Upper lobe of right lung (tissue), 1 donor: Measurements from ENCODE around the gene VSX1. TPM values are rescaled to one million over a fixed set of nuclear protein-coding genes. Genes with fewer than 3 reads are reported as not detected.
A peak's percentile ranks its signal among the peaks of the same experiment; 100 is the strongest.

Experiments
- ATAC-seq: fragments of 200-7000 bp; cut with Tn5 transposase; one replicate; pipeline ENCODE4 v1.9.1; 2020; ENCODE audit warnings: mild to moderate bottlenecking, moderate library complexity
- DNase-seq: peaks from one replicate; pipeline ENCODE4 v3.0.0-alpha.2; 2020
- H3K27ac ChIP-seq: fragments of 200-600 bp; one replicate; pipeline ENCODE4 v1.8.0; 2022
- H3K27me3 ChIP-seq: fragments of 200-600 bp; one replicate; pipeline ENCODE4 v1.8.0; 2022; ENCODE audit warnings: mild to moderate bottlenecking
- H3K36me3 ChIP-seq: fragments of 200-600 bp; one replicate; pipeline ENCODE4 v1.8.0; 2022
- H3K4me1 ChIP-seq: fragments of 200-600 bp; one replicate; pipeline ENCODE4 v1.8.0; 2022
- H3K4me3 ChIP-seq: fragments of 200-600 bp; one replicate; pipeline ENCODE4 v1.8.0; 2022; ENCODE audit warnings: mild to moderate bottlenecking
- H3K9me3 ChIP-seq: fragments of 200-600 bp; one replicate; pipeline ENCODE4 v1.8.0; 2022
- intact Hi-C: fragments of 100-400 bp; cut with DNase I; formaldehyde crosslinking; loops from one replicate; pipeline ENCODE4 v1.11.0; 2022
- total RNA-seq: library from RNA; stranded (reverse); fragmentation: NEBNext Ultra II Directional; extraction: Animal tissue kit (Norgen Biotek cat#: 25700); gene quantifications from one replicate; pipeline ENCODE4 v1.2.1, GENCODE V29; 2021
- TF ChIP-seq, protein P1 (sequence below): fragments of 200-600 bp; IDR thresholded peaks from one replicate; pipeline ENCODE4 v1.8.0; 2022; ENCODE audit warnings: antibody characterized with exemption
- donor health status: DM: no; HTN: yes; CAD: no; lungs with severe emphysema.

VSX1 gene
- total RNA-seq, 1 donor from 2014 or later = not detected

GRCh38 chr20:25061103-25061799 is 20.7 kb downstream of the VSX1 start:
- DNase-seq = peak; percentile 27
- ATAC-seq = no peak
- Histone ChIP-seq H3K4me1 (peaks cover 14% of the 10 kb centered on the region), H3K27ac (no peak overlapping the region), H3K4me3 (no peak overlapping the region), H3K36me3 (no peaks in the 10 kb centered on the region), H3K27me3 (no peaks in the 10 kb centered on the region), H3K9me3 (no peaks in the 10 kb centered on the region)
- intact Hi-C loops = loop anchor here (5.0 to 10.0 kb wide), 2 partner anchors 64 to 344 kb away; partner anchors contain the start of gene GINS1
- TF ChIP-seq, protein P1, sequence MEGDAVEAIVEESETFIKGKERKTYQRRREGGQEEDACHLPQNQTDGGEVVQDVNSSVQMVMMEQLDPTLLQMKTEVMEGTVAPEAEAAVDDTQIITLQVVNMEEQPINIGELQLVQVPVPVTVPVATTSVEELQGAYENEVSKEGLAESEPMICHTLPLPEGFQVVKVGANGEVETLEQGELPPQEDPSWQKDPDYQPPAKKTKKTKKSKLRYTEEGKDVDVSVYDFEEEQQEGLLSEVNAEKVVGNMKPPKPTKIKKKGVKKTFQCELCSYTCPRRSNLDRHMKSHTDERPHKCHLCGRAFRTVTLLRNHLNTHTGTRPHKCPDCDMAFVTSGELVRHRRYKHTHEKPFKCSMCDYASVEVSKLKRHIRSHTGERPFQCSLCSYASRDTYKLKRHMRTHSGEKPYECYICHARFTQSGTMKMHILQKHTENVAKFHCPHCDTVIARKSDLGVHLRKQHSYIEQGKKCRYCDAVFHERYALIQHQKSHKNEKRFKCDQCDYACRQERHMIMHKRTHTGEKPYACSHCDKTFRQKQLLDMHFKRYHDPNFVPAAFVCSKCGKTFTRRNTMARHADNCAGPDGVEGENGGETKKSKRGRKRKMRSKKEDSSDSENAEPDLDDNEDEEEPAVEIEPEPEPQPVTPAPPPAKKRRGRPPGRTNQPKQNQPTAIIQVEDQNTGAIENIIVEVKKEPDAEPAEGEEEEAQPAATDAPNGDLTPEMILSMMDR = no peak

DNA sequence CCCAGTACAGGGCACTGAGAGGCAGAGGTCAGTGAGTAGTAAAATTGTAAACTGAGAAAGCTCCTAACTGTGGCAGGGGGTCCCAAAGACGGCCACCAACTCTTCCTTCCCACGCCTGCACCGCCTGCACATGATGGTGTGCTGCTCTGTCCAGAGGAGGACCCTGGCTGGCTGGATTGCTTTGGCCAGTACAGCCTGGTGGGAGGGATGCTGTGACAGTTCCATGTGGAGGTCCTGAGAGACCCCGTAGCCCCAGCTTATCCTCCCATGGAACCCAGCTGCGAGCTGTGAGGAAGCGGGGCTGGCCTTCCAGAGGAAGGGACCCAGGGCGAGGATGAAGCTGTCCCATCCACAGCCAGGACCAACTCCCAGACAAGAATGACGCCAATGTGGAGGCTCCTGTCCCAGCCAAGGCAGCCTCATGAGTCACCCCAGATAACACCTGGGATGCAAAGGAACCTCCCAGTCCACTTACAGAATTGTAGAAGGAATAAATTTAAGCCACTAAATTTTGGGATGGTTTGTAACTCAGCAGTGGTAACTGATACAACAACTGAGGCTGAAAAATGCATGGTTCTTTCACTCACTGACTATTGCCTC is 22.0 kb downstream of the VSX1 start:
- H3K4me1 ChIP-seq = peaks cover 27% of the 10 kb centered on the region
- DNase-seq (no peak), ATAC-seq (no peak)
- TF ChIP-seq, protein P1 = no peak
- no peaks in the 10 kb centered on the region for H3K9me3 ChIP-seq
- H3K36me3 ChIP-seq = no peaks in the 10 kb centered on the region
- H3K4me3 ChIP-seq = no peak overlapping the region
- no peak overlapping the region for H3K27ac ChIP-seq
- intact Hi-C loops = loop anchor here (5.0 to 10.0 kb wide), 2 partner anchors 63 to 345 kb away; partner anchors contain the start of gene GINS1
- H3K27me3 ChIP-seq = no peaks in the 10 kb centered on the region

- H3K9me3 ChIP-seq = no peaks in the 10 kb centered on the region
- peak overlapping the region; percentile 75 for H3K4me3 ChIP-seq
- no peaks in the 10 kb centered on the region for H3K36me3 ChIP-seq
- TF ChIP-seq, protein P1 = no peak
- DNase-seq (peak; percentile 76), ATAC-seq (no peak)
- H3K27ac ChIP-seq = peak overlapping the region; percentile 95
- intact Hi-C loops = no loop called here
- H3K4me1 ChIP-seq = peaks cover 36% of the 10 kb centered on the region
- no peaks in the 10 kb centered on the region for H3K27me3 ChIP-seq
Observed at GRCh38 chr20:25058847-25059810, 22.8 kb downstream of the VSX1 start.

GRCh38 chr20:25058051-25058846 is 23.7 kb downstream of the VSX1 start, which contains the start of gene ACSS1:
Gene ACSS1, minus strand, starts transcription at chr20:25058139. Its CDS starts 37 bp downstream, at chr20:25058102.
- peaks cover 44% of the 10 kb centered on the region for H3K4me1 ChIP-seq
- intact Hi-C loops = no loop called here
- TF ChIP-seq, protein P1 = no peak
- H3K27ac ChIP-seq = peak within 1 kb of the TSS; percentile 95
- ATAC-seq = peak; percentile 80
- H3K9me3 ChIP-seq = no peaks in the 10 kb centered on the region
- no peaks in the 10 kb centered on the region for H3K36me3 ChIP-seq
- peak within 1 kb of the TSS; percentile 75 for H3K4me3 ChIP-seq
- H3K27me3 ChIP-seq = no peaks in the 10 kb centered on the region
- DNase-seq = peak; percentile 89
